NCI-H510A (cell line): Measurements from ENCODE around the gene ADGRF5.

ENCODE experiments used
- DNase-seq: peaks from one replicate; lab custom pipeline; 2025; lab: John Stamatoyannopoulos, UW

The ADGRF5 gene

GRCh38 chr6:46932526-46933319 is 11.0 kb upstream of the ADGRF5 start:
- DNase-seq = no peak

GRCh38 chr6:46931416-46931815 is 9.7 kb upstream of the ADGRF5 start:
- DNase-seq = no peak

GRCh38 chr6:46930331-46930730 is 8.6 kb upstream of the ADGRF5 start:
- DNase-seq = no peak

GRCh38 chr6:46927066-46927465 is 5.3 kb upstream of the ADGRF5 start:
- no peak for DNase-seq

- DNase-seq = no peak
Observed at GRCh38 chr6:46926481-46926880, 4.7 kb upstream of the ADGRF5 start.

- DNase-seq = no peak
Observed at GRCh38 chr6:46925563-46926253, 4.0 kb upstream of the ADGRF5 start.

GRCh38 chr6:46923476-46923875 is 1.7 kb upstream of the ADGRF5 start:
- no peak for DNase-seq

GRCh38 chr6:46921059-46921458 is 679 bp downstream of the ADGRF5 start:
- DNase-seq = no peak

GRCh38 chr6:46918806-46919205 is 2.9 kb downstream of the ADGRF5 start:
- DNase-seq = no peak

- DNase-seq = no peak
Observed at GRCh38 chr6:46917002-46917545, 4.7 kb downstream of the ADGRF5 start.

GRCh38 chr6:46915866-46916265 is 5.9 kb downstream of the ADGRF5 start:
- no peak for DNase-seq

- no peak for DNase-seq
Observed at GRCh38 chr6:46915380-46915779, 6.4 kb downstream of the ADGRF5 start.

GRCh38 chr6:46914279-46914810 is 7.4 kb downstream of the ADGRF5 start:
- DNase-seq = no peak

GRCh38 chr6:46909371-46909770 is 12.4 kb downstream of the ADGRF5 start:
- no peak for DNase-seq

- DNase-seq = no peak
Observed at GRCh38 chr6:46906776-46907175, 15.0 kb downstream of the ADGRF5 start.

GRCh38 chr6:46904117-46904516 is 17.6 kb downstream of the ADGRF5 start:
- DNase-seq = no peak

- no peak for DNase-seq
Observed at GRCh38 chr6:46903175-46903574, 18.6 kb downstream of the ADGRF5 start.

GRCh38 chr6:46901882-46902314 is 19.8 kb downstream of the ADGRF5 start:
- DNase-seq = no peak

- no peak for DNase-seq
Observed at GRCh38 chr6:46900266-46900665, 21.5 kb downstream of the ADGRF5 start.

GRCh38 chr6:46899659-46900058 is 22.1 kb downstream of the ADGRF5 start:
- DNase-seq = no peak

GRCh38 chr6:46898006-46898405 is 23.7 kb downstream of the ADGRF5 start:
- DNase-seq = no peak

- no peak for DNase-seq
Observed at GRCh38 chr6:46896871-46897270, 24.9 kb downstream of the ADGRF5 start.

- no peak for DNase-seq
Observed at GRCh38 chr6:46895930-46896329, 25.8 kb downstream of the ADGRF5 start.
